GM23338 (cell line): ENCODE results near the gene CES4A. TPM values are rescaled to one million over a fixed set of nuclear protein-coding genes. Genes with fewer than 3 reads are reported as not detected.

Experiments
- ATAC-seq: fragments of 200-7000 bp; cut with Tn5 transposase; 3 replicates; pipeline ENCODE4 v1.9.1; 2020
- DNase-seq: peaks from one replicate; pipeline ENCODE4 v3.0.0-alpha.2; 2015; ENCODE audit warnings: low spot score
- H2AFZ ChIP-seq: fragments of 200-600 bp; sonication (generic); 2 replicates; pipeline ENCODE4 v1.8.0; 2016; ENCODE audit warnings: antibody characterized with exemption, mild to moderate bottlenecking, moderate library complexity
- H3F3A ChIP-seq: fragments of 200-600 bp; sonication (generic); replicated peaks from 2 replicates; pipeline ENCODE4 v1.8.0; 2017; ENCODE audit warnings: antibody characterized with exemption, mixed run types, low read depth
- H3K27ac ChIP-seq: fragments of 200-600 bp; sonication (generic); 2 replicates; pipeline ENCODE4 v1.6.1; 2016; ENCODE audit warnings: low read depth
- H3K27me3 ChIP-seq: fragments of 200-600 bp; sonication (generic); 2 replicates; pipeline ENCODE4 v1.8.0; 2016; ENCODE audit warnings: mild to moderate bottlenecking, mixed run types, moderate library complexity; ENCODE audit not compliant: insufficient read depth
- H3K36me3 ChIP-seq: fragments of 200-600 bp; sonication (generic); 2 replicates; pipeline ENCODE4 v1.8.0; 2016; ENCODE audit warnings: mild to moderate bottlenecking; ENCODE audit not compliant: insufficient read depth
- H3K4me1 ChIP-seq: fragments of 200-600 bp; sonication (generic); 2 replicates; pipeline ENCODE4 v1.8.0; 2016; ENCODE audit warnings: mild to moderate bottlenecking, moderate library complexity; ENCODE audit not compliant: insufficient read depth
- H3K4me2 ChIP-seq: fragments of 200-600 bp; sonication (generic); 2 replicates; pipeline ENCODE4 v1.7.1; 2017; ENCODE audit warnings: mixed run types
- H3K4me3 ChIP-seq: fragments of 200-600 bp; sonication (generic); 2 replicates; pipeline ENCODE4 v1.6.1; 2016; ENCODE audit warnings: mixed run types
- H3K79me2 ChIP-seq: fragments of 200-600 bp; sonication (generic); replicated peaks from 2 replicates; pipeline ENCODE4 v1.8.0; 2017; ENCODE audit warnings: mild to moderate bottlenecking; ENCODE audit not compliant: insufficient read depth
- H3K9me2 ChIP-seq: fragments of 200-600 bp; sonication (generic); 2 replicates; pipeline ENCODE4 v1.8.0; 2017; ENCODE audit not compliant: insufficient read depth
- H4K20me1 ChIP-seq: fragments of 200-600 bp; sonication (generic); replicated peaks from 2 replicates; pipeline ENCODE4 v1.8.0; 2017; ENCODE audit warnings: mild to moderate bottlenecking; ENCODE audit not compliant: insufficient read depth
- H3K27ac Mint-ChIP-seq: 2 replicates; pipeline ENCODE4 v1.8.0; 2020; ENCODE audit warnings: inconsistent platforms, mild to moderate bottlenecking, moderate library complexity, mixed read lengths
- H3K27me3 Mint-ChIP-seq: 3 replicates; pipeline ENCODE4 v1.8.0; 2022; ENCODE audit warnings: low read depth, mild to moderate bottlenecking, moderate library complexity, mixed read lengths, inconsistent platforms; ENCODE audit not compliant: insufficient read depth, poor library complexity
- H3K36me3 Mint-ChIP-seq: 3 replicates; pipeline ENCODE4 v1.8.0; 2021; ENCODE audit warnings: low read depth, mild to moderate bottlenecking, inconsistent platforms, moderate library complexity, mixed read lengths
- H3K4me1 Mint-ChIP-seq: 3 replicates; pipeline ENCODE4 v1.8.0; 2020; ENCODE audit warnings: mild to moderate bottlenecking, inconsistent platforms, mixed read lengths
- H3K4me3 Mint-ChIP-seq: 3 replicates; pipeline ENCODE4 v1.8.0; 2021; ENCODE audit warnings: moderate library complexity, mild to moderate bottlenecking, inconsistent platforms, mixed read lengths
- H3K9me3 Mint-ChIP-seq: 3 replicates; pipeline ENCODE4 v1.8.0; 2020; ENCODE audit warnings: moderate library complexity, mild to moderate bottlenecking, inconsistent platforms, mixed read lengths
- CREB1 ChIP-seq: fragments of 250-450 bp; sonication (Bioruptor Pico); IDR thresholded peaks from 2 replicates; pipeline ENCODE4 v1.5.0; 2020; ENCODE audit warnings: low read depth, mild to moderate bottlenecking, moderate library complexity
- CTCF ChIP-seq, 2 experiments: fragments of 200-600 bp in 1 of 2; sonication (generic) in 1 of 2; conservative IDR thresholded peaks; 2 replicates each; pipeline versions ENCODE4 v1.5.1 to v1.6.1; 2016 to 2017; ENCODE audit warnings: antibody characterized with exemption in 2 of 2, low read depth in 2 of 2, mild to moderate bottlenecking in 2 of 2, moderate library complexity in 1 of 2
- EZH2 ChIP-seq: fragments of 200-600 bp; sonication (generic); IDR thresholded peaks from one replicate; pipeline ENCODE4 v1.8.0; 2017; ENCODE audit warnings: antibody characterized with exemption, mild to moderate bottlenecking, low read depth; ENCODE audit not compliant: unreplicated experiment
- EZH2phosphoT487 ChIP-seq: fragments of 200-600 bp; sonication (generic); IDR thresholded peaks from one replicate; pipeline ENCODE4 v1.8.1; 2018; ENCODE audit warnings: antibody characterized with exemption; ENCODE audit not compliant: unreplicated experiment
- JUNB ChIP-seq: IDR thresholded peaks from one replicate; pipeline ENCODE4 v1.6.1; 2016; ENCODE audit warnings: antibody characterized with exemption; ENCODE audit not compliant: unreplicated experiment
- NANOG ChIP-seq: IDR thresholded peaks from 2 replicates; pipeline ENCODE4 v1.6.1; 2016; ENCODE audit warnings: antibody characterized with exemption, borderline replicate concordance
- POLR2AphosphoS5 ChIP-seq: IDR thresholded peaks from 2 replicates; pipeline ENCODE4 v1.6.1; 2016; ENCODE audit warnings: antibody characterized with exemption, low read depth
- REST ChIP-seq: IDR thresholded peaks from one replicate; pipeline ENCODE4 v1.6.1; 2018; ENCODE audit warnings: antibody characterized with exemption; ENCODE audit not compliant: unreplicated experiment
- STAT1 ChIP-seq: IDR thresholded peaks from one replicate; pipeline ENCODE4 v1.6.1; 2016; ENCODE audit warnings: antibody characterized with exemption; ENCODE audit not compliant: unreplicated experiment
- ZNF114 ChIP-seq: fragments of 250-450 bp; sonication (Bioruptor Pico); IDR thresholded peaks from 2 replicates; pipeline ENCODE4 v1.5.0; 2020; ENCODE audit warnings: mild to moderate bottlenecking, moderate library complexity
- ZNF331 ChIP-seq: fragments of 250-450 bp; sonication (Bioruptor Pico); IDR thresholded peaks from 2 replicates; pipeline ENCODE4 v1.5.0; 2020; ENCODE audit warnings: low read depth, mild to moderate bottlenecking, moderate library complexity
- polyA plus RNA-seq: library from polyadenylated mRNA; unstranded; fragments of >200 nt; fragmentation: Nextera tagmentation; extraction: Ambion mirVana; gene quantifications from 2 replicates; pipeline ENCODE4 v1.2.1, GENCODE V29; 2016
- total RNA-seq: library from RNA; depleted of rRNA; stranded (reverse); fragments of >200 nt; shearing (Covaris generic); gene quantifications from 2 replicates; pipeline ENCODE4 v1.2.3, GENCODE V29; 2014
- TF ChIP-seq, protein P1 (sequence below): fragments of 250-450 bp; sonication (Bioruptor Pico); IDR thresholded peaks from 2 replicates; pipeline ENCODE4 v1.5.0; 2020; ENCODE audit warnings: mild to moderate bottlenecking, moderate library complexity
- TF ChIP-seq, protein P2 (sequence below): IDR thresholded peaks from 2 replicates; pipeline ENCODE4 v1.6.1; 2016; ENCODE audit warnings: antibody characterized with exemption

CES4A gene
- total and polyA plus RNA-seq, 2 experiments from 2014 or later = 0.10 to 0.42 TPM

- H3F3A ChIP-seq = no peaks in the 10 kb centered on the region
- H3K4me1 Mint-ChIP-seq = peaks cover 14% of the 10 kb centered on the region
- H3K4me3 Mint-ChIP-seq = no peak overlapping the region
- H3K27ac Mint-ChIP-seq = no peak overlapping the region
- peaks cover 2% of the 10 kb centered on the region; the same call in 2 of the 3 replicates for H3K36me3 Mint-ChIP-seq
- H3K27ac ChIP-seq = no peak overlapping the region
- H3K79me2 ChIP-seq = peaks cover 17% of the 10 kb centered on the region
- no peak overlapping the region for H3K4me3 ChIP-seq
- peaks cover 12% of the 10 kb centered on the region for H3K27me3 Mint-ChIP-seq
- H3K9me2 ChIP-seq = no peaks in the 10 kb centered on the region
- H4K20me1 ChIP-seq = peaks cover 12% of the 10 kb centered on the region; the same call in 1 of the 2 replicates
- DNase-seq (no peak), ATAC-seq (no peak)
- no peaks in the 10 kb centered on the region for H3K36me3 ChIP-seq
- peaks cover 10% of the 10 kb centered on the region for H3K4me1 ChIP-seq
- no peaks in the 10 kb centered on the region for H3K9me3 Mint-ChIP-seq
- peaks cover 16% of the 10 kb centered on the region for H3K27me3 ChIP-seq
- no peak overlapping the region for H3K4me2 ChIP-seq
- TF ChIP-seq EZH2phosphoT487 = no peak
- no peak for TF ChIP-seq POLR2AphosphoS5
- no peak for TF ChIP-seq REST
- no peak for TF ChIP-seq JUNB
- no peak for TF ChIP-seq NANOG
- TF ChIP-seq, protein P1, sequence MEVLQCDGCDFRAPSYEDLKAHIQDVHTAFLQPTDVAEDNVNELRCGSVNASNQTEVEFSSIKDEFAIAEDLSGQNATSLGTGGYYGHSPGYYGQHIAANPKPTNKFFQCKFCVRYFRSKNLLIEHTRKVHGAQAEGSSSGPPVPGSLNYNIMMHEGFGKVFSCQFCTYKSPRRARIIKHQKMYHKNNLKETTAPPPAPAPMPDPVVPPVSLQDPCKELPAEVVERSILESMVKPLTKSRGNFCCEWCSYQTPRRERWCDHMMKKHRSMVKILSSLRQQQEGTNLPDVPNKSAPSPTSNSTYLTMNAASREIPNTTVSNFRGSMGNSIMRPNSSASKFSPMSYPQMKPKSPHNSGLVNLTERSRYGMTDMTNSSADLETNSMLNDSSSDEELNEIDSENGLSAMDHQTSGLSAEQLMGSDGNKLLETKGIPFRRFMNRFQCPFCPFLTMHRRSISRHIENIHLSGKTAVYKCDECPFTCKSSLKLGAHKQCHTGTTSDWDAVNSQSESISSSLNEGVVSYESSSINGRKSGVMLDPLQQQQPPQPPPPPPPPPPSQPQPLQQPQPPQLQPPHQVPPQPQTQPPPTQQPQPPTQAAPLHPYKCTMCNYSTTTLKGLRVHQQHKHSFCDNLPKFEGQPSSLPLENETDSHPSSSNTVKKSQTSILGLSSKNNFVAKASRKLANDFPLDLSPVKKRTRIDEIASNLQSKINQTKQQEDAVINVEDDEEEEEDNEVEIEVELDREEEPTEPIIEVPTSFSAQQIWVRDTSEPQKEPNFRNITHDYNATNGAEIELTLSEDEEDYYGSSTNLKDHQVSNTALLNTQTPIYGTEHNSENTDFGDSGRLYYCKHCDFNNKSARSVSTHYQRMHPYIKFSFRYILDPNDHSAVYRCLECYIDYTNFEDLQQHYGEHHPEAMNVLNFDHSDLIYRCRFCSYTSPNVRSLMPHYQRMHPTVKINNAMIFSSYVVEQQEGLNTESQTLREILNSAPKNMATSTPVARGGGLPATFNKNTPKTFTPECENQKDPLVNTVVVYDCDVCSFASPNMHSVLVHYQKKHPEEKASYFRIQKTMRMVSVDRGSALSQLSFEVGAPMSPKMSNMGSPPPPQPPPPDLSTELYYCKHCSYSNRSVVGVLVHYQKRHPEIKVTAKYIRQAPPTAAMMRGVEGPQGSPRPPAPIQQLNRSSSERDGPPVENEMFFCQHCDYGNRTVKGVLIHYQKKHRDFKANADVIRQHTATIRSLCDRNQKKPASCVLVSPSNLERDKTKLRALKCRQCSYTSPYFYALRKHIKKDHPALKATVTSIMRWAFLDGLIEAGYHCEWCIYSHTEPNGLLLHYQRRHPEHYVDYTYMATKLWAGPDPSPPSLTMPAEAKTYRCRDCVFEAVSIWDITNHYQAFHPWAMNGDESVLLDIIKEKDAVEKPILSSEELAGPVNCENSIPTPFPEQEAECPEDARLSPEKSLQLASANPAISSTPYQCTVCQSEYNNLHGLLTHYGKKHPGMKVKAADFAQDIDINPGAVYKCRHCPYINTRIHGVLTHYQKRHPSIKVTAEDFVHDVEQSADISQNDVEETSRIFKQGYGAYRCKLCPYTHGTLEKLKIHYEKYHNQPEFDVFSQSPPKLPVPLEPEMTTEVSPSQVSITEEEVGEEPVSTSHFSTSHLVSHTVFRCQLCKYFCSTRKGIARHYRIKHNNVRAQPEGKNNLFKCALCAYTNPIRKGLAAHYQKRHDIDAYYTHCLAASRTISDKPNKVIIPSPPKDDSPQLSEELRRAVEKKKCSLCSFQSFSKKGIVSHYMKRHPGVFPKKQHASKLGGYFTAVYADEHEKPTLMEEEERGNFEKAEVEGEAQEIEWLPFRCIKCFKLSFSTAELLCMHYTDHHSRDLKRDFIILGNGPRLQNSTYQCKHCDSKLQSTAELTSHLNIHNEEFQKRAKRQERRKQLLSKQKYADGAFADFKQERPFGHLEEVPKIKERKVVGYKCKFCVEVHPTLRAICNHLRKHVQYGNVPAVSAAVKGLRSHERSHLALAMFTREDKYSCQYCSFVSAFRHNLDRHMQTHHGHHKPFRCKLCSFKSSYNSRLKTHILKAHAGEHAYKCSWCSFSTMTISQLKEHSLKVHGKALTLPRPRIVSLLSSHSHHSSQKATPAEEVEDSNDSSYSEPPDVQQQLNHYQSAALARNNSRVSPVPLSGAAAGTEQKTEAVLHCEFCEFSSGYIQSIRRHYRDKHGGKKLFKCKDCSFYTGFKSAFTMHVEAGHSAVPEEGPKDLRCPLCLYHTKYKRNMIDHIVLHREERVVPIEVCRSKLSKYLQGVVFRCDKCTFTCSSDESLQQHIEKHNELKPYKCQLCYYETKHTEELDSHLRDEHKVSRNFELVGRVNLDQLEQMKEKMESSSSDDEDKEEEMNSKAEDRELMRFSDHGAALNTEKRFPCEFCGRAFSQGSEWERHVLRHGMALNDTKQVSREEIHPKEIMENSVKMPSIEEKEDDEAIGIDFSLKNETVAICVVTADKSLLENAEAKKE (CRISPR knock-in tag) = no peak
- TF ChIP-seq ZNF331 (CRISPR knock-in tag) = no peak
- TF ChIP-seq, protein P2, sequence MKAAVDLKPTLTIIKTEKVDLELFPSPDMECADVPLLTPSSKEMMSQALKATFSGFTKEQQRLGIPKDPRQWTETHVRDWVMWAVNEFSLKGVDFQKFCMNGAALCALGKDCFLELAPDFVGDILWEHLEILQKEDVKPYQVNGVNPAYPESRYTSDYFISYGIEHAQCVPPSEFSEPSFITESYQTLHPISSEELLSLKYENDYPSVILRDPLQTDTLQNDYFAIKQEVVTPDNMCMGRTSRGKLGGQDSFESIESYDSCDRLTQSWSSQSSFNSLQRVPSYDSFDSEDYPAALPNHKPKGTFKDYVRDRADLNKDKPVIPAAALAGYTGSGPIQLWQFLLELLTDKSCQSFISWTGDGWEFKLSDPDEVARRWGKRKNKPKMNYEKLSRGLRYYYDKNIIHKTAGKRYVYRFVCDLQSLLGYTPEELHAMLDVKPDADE = no peak
- TF ChIP-seq CREB1 = no peak
- TF ChIP-seq ZNF114 (CRISPR knock-in tag) = no peak
- no peak for TF ChIP-seq EZH2
- no peak for TF ChIP-seq STAT1
- TF ChIP-seq CTCF (conservative IDR thresholded peaks at IDR 0.05; ENCODE audit: low read depth in 2 of 2) = no peak
- no peak overlapping the region for H2AFZ ChIP-seq
Observed at GRCh38 chr16:67026570-67026969, 38.2 kb downstream of the CES4A start.
